Lower leg skin (tissue), 3 donors: ENCODE measurements around the gene TCAP.

Source experiments
- POLR2A ChIP-seq, 2 donors: fragments of 450-650 bp; IDR thresholded peaks; one replicate each; pipeline ENCODE4 v1.6.1; 2016 to 2017; ENCODE audit warnings: antibody characterized with exemption in 2 of 2, mild to moderate bottlenecking in 1 of 2, moderate library complexity in 1 of 2
- TF ChIP-seq, protein P1 (sequence below), 3 donors: fragments of 450-650 bp; IDR thresholded peaks; one replicate each; pipeline ENCODE4 v1.5.1; 2016; ENCODE audit warnings: antibody characterized with exemption in 3 of 3, mild to moderate bottlenecking in 3 of 3, moderate library complexity in 2 of 3

DNA sequence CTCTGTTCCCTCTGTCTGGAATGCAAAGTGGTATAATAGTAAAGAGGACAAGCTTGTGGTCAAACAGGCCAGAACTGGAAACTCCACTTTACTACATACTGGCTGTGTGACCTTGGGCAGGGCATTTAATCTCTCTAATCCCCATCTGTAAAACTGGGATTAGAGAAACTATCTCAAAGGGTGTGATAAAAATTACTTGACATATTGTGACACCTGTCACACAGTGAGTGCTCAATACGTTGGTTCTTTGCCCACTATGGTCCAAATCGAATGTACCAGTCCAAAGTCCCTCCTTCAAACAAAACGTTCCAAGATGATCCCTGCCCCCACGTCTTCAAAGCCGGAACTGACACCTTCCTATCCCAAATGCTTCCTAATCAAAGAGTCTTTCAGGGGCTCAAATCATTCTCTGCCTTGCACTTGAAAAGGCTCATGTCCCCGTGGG, 22.0 kb downstream of the TCAP start:
- no peak for TF ChIP-seq POLR2A (IDR thresholded peaks at IDR 0.05)
- TF ChIP-seq, protein P1, sequence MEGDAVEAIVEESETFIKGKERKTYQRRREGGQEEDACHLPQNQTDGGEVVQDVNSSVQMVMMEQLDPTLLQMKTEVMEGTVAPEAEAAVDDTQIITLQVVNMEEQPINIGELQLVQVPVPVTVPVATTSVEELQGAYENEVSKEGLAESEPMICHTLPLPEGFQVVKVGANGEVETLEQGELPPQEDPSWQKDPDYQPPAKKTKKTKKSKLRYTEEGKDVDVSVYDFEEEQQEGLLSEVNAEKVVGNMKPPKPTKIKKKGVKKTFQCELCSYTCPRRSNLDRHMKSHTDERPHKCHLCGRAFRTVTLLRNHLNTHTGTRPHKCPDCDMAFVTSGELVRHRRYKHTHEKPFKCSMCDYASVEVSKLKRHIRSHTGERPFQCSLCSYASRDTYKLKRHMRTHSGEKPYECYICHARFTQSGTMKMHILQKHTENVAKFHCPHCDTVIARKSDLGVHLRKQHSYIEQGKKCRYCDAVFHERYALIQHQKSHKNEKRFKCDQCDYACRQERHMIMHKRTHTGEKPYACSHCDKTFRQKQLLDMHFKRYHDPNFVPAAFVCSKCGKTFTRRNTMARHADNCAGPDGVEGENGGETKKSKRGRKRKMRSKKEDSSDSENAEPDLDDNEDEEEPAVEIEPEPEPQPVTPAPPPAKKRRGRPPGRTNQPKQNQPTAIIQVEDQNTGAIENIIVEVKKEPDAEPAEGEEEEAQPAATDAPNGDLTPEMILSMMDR (IDR thresholded peaks at IDR 0.05) = no peak
